GM21528 (cell line): ENCODE results near the gene SLIT1.

ENCODE experiments used
- ATAC-seq: cut with Tn5 transposase; IDR thresholded peaks from one replicate; pipeline ENCODE4 v1.9.1; 2021; ENCODE audit warnings: mild to moderate bottlenecking, moderate library complexity; ENCODE audit not compliant: unreplicated experiment, low FRiP score

SLIT1 gene

DNA sequence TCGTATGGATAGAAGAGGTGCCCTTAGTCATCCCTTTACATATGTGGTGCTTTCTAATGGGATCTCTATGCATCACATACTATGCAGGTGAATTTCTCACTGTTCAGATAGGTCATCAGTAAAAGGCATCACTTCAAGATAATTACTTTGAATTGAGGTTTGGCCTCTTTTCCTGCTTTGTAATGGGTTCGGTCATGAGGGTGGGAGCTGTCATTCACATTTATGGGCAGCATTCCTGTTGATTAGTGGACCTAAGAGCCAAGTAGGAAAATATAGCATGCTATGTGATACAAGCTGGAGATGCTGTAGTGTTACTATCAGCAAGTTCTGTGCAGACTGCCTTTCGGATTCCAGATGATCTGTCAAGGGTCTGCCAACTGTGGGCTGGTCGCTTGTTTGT, 197.3 kb downstream of the SLIT1 start:
- ATAC-seq = no peak

DNA sequence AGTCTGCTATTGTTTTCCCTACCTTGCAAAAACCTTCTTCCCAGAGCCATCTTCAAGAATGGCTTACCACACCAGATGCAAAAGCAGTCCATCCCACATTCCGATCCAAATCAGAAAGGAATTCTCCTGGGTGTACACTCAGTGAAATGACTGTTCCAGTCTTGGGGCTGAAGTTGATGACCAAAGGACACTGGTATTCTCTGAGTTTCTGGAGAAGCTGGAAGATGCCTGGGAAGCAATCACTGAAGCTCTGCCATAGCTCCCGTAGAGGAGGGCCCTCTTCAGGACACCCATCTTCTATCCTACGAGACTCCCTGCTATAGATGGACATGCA, 197.9 kb downstream of the SLIT1 start:
- ATAC-seq = no peak

DNA sequence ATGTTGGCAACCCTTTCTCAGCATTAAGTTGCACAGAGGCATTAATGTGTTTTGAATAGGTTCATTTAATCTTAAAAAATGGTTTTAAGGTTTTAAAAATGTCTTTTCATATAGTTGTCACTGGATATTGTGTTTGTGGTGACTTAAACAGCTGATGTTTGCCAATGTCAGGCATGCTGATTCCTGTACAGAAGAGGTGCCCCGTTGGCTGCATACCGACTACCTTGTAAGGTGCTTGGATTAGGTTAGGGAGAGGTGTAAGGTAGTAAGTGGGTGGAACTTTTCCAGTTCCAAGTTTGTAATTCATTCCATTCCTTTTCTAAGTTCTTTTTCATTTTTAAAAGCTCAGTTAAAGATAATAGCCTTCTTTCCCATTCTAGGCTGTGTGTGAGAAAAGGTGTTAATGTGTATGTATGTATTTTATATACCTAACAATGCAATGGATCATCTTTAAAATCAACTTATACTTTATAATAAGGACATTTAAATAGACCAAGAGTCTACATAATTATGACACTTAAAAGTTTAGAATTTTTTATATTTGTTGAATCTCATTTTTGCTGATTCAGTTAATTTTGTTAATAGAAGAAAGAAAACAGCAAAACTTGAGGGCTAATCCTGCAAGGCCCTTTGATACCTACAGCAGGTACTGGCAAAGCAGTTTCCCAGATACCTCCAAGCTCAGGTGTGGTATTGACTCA, 198.5 kb downstream of the SLIT1 start:
- ATAC-seq = no peak

DNA sequence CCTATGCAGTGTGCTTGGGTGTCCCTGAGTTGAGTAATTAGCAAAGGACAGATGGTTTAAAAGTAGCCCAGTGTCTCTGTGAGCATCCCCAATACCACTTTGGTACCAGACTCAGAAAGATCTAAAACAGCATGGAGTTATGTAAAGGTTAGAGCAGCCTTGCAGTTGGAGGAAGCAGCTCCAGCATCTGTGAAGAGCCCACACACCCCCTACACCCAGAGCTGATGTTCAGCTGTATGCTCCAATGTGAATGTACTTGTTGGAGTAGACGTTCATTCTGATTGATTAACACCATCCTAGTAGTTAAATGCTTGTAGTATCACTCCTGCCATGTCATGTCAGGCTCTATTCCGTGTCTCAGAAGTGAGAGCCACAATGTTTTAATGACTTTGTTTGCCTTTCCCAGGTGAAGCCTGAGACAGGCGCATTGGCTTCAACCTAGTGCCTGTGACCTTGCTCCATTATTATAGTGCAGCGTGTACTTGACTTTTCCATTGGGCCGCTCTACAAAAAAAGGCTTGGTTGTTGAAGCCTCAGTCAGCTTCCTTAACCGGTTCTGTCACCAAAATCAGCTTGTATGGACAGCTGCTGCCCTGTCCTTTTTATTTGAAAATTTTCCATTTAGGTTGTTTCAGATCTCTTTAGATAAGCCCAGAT, 199.4 kb downstream of the SLIT1 start:
- ATAC-seq = no peak

DNA sequence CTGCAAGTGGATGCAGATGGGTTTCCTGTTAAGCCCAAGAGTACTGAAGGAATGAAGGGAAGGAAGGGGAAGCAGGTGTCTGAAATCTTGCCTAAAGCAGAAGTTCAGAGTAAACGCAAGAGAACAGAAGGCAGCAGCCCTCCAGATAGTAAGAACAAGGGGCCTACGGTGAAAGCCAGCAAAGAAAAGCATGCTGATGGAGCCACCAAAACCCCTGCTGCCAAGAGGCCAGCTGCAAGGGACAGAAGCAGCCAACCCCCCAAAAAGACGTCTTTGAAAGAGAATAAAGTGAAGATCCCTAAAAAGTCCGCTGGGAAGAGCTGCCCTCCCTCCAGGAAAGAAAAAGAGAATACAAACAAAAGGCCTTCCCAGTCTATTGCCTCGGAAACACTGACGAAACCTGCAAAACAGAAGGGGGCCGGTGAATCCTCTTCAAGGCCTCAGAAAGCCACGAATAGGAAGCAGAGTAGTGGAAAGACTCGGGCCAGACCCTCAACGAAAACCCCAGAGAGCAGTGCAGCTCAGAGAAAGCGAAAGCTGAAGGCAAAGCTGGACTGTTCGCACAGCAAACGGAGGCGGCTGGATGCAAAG, 201.1 kb downstream of the SLIT1 start:
- ATAC-seq = no peak

DNA sequence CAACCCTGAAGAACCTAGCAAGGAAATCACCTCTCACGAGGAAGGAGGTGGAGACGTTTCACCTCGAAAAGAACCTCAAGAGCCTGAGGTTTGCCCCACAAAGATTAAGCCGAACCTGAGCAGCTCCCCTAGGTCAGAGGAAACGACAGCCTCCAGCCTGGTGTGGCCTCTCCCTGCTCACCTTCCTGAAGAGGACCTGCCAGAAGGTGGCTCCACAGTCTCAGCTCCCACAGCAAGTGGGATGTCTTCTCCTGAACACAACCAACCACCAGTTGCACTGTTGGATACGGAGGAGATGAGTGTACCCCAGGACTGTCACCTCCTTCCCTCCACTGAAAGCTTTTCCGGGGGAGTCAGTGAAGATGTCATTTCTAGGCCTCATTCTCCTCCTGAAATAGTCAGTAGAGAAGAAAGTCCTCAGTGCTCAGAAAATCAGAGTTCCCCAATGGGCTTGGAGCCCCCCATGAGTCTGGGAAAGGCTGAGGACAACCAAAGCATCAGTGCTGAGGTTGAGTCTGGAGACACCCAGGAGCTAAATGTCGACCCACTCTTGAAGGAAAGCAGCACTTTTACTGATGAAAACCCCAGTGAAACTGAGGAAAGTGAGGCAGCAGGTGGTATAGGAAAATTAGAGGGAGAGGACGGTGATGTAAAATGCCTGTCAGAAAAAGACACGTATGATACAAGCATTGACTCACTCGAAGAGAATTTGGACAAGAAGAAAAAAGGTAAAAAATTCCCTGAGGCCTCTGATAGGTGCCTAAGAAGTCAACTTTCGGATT, 203.4 kb downstream of the SLIT1 start:
- ATAC-seq = no peak

DNA sequence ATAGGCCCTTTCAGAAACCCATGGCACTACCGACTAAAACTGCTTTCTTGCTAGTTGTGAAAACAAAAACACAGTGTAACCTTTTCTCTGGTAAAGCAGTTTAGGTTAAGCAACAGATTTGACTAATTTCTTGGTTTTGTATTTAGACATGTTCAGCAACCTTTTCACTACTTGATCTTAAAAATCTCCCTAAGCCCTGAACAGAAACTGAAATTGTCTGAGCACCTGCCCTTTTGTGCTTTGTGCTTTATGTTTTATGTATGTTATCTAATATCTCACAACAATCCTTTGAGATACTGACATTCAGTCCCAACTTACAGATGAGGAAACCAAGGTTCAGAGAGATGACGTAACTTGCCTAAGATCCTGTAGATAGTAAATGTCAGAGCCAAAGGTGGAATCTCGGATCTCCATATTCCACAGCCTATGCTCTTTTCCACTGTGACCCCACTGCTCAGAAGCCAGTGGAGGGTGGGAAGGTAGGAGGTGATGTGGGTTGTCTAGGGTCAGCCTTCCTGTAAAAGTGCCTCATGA, 207.1 kb downstream of the SLIT1 start:
- ATAC-seq = peak; percentile 74

DNA sequence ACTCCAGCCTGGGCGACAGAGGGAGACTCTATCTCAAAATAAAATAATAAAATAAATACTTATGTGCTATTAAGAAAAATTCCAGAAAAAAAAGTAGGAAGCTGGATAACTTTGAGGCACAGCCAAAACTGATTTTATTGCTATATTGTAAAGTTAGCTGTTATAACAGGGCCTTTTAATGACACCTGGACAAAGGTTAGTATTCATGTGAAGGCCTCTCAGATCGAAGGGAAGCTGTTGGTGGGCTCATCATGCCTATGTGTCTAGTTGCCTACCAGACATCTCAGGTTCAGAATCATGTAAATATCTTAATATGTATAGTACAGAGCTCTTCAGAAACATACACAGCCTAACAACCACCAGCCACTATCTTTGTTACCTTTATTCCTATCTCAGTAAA, 210.6 kb downstream of the SLIT1 start:
- ATAC-seq = no peak

DNA sequence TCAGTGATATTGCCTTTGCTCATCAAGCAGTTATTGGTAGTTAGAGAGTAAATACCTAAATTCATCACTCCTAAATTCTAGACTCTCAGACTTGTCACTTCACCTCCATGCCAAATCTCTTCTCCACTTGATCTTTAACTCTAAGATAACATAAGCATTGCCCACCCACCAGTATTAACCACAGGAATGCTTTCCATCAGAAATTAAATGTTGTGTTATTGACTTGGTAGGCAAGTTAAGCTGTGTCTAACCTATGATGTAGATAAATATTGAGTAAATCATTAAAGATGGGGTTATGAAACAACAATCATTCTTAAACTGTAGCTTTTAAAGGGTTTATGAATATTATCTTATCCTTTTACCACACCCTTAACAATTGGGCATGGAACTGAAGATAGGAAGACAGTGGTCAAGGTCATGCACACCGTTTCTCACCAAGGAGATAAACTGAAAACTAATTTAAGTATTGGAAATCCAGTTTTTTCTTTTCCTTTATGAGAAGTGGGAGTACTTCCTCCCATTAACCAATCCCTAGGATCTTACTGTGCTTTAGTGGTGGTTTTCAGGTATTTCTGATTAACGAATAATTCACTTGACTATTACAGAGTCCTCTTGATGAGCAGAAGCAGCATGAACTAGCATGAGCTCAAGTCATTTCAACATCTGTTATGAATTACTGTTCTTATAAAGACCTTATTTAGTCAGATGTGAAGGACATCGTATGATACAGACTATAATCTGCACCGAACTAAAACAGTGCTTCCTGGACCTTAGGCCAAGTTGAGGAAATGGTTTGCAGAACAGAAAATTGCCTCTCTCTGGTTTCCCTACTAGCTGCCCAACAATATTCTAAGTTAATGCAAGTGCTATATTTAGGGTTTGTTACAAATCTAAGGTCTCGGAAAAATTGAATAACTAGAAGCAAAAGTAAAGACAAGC, 211.7 kb downstream of the SLIT1 start:
- no peak for ATAC-seq

DNA sequence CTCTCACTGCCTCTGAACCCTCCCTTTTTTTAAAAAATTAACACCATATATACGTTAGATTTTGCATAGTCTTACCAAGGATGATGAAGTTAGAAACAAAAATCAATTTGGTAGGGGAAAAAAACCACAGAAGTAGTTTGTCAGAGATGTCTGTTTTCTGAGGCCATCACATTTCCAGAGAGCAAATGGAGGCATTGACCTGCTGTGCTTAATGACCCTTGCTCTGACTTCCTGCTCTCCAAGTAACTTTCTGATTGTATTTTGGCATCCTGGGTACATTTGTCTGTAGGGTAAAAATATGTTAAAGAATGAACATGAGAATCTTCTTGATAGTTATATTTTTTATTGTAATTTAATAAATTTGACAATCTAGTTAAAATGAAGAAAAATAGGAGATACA, 213.5 kb downstream of the SLIT1 start:
- no peak for ATAC-seq

DNA sequence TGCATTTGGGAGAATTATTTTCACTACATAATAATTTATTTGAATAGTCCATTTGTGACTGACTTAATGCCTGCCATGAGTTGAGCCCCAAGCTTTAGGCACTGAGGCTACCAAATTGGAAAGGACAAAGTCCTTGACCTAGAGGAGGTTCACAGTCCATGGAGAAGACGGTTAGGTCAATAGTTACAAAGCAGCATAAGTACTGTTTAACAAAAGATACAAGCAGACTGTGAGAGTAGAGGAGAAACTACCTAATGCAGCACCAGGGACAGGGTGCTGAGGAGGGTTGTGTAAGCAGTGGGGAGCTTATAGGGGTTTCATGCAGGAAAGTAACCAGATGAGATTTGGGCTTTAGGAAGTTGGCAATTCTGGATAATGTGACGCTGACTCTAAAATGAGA, 214.4 kb downstream of the SLIT1 start:
- ATAC-seq = no peak

DNA sequence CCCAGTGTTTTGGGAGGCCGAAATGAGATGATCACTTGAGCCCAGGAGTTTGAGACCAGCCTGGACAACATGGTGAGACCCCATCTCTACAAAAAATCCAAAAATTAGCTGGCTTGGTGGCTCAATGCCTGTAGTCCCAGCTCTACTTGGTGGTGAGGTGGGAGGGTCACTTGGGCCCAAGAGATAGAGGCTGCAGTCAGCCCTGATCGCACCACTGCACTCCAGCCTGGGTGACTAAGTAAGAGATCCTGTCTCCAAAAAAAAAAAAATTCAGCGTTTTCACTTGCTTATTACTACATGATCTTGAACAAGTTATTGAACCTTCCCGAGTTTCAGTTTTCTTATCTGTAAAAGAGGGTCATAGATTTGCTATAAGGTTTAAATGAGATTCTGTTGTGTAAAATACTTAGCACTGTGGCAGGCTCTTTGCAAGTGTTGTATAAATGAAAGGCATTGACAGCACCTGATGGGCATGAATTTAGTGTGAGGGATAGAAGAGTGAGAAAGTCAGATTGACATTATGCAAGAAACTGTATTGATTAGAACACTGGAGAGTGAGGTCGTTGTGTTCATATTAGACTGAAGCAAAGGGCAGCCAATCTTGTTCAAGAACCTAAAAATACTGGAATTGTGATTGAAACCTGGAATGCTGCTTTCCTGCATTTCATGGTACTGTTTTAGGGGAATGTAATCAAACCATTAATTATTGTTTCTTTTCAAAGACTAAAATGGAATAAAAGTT, 216.9 kb downstream of the SLIT1 start:
- ATAC-seq = no peak

DNA sequence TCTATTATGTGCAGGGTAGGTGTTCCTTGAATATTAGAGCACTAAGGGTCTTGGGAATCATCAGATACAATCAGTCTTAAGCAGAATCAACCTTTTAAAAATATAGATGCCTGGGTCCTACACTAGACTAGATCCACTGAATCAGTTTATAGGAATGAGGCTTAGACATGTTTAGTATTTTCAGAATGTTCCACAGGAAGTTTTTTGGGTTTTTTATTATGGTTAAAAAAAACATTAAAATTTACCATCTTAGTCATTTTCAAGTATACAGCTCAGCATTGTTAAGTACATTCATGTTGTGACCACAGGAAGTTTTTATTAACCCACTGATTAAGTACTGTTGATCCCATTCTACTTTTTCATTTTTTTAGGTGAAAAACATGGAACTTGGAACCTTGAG, 217.9 kb downstream of the SLIT1 start:
- no peak for ATAC-seq

DNA sequence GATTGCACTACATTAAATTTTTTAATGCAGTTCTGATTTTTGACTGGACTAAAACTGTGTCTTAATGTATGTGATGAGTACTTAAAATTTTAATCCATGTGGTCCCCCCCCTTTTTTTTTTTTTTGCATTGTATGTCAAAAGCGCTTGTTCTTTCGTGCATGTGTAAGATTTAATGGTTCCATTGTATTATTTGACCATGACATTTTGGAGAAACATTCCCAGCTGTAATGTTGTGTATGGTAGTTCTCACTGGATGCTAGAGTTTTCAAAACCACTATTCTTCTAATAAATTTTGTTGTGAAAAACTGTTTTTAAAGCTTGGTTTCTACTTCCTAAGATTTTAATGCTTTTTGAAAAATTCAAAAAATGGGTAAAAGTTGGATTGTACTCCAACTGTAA, 221.6 kb downstream of the SLIT1 start:
- no peak for ATAC-seq

DNA sequence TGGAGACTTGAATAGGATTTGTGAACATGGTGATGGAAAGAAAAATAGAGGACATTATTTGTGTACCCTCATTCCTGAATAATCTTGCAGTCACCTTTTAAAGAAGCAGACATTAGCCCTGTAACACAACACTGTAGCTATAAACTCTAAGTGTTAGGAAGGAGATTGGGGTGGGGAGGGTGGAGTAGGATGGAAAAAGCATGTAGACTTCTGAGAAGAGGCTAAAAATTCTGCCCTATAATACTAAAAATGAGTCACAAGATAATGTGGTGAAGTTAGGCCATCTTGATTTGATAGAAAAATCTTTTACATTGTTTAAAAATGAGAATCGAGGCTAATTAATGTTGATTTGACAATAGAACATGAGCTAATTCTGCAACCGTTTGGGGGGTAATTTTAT, 224.9 kb downstream of the SLIT1 start:
- no peak for ATAC-seq

DNA sequence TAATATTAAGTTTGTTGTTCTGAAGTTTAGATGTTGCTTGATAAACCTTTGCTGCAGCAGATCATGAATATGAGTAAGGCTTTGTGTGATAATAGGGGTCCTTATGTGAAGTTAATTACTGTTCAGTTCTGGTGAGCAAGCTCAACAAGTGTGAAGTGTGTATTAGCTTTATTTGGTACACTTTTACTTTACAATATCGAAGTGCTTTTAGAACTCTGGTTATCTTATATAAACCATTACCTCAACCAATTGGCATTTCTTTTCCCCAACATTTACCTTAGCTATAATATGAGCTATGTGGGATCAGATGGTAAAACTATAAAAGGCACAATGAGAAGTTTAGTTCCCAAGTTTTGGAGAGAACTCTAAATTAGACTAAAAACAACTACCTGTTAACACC, 226.0 kb downstream of the SLIT1 start:
- ATAC-seq = no peak

DNA sequence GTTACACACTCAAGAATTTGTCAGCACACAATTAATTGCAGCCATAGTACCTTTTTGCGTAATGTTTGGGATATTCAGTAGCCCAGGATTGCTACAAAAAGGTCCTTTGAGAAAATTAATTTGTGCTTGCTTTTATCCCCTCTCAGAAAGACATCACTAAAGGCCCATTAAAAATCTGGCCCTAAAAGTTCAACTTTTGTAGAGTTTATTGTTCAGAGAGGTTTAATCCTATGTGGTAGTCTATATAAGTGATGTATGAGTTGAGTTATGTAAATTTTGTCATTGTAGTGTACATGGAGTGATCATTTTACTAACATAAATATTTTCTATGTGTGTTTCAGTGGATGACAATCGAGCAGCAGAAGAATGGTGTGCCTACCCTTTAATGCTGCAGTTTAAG, 227.7 kb downstream of the SLIT1 start:
- no peak for ATAC-seq

DNA sequence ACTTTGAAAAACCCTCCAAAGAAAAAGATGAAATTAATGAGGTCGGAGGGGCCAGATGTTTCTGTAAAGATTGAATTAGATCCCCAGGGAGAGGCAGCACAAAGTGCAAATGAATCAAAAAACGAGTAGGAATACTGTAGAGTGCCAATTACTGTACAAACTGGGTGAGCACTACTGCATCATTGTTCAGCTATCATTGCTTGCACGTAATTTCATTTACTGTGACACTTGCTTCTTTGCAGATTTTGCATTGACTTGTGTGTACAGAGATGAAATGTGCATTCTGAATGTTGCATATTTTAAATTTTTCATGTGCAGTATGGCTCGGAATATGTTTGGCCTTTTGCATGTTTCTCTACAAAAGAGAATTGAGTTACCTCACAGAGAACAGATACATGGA, 230.0 kb downstream of the SLIT1 start:
- no peak for ATAC-seq

DNA sequence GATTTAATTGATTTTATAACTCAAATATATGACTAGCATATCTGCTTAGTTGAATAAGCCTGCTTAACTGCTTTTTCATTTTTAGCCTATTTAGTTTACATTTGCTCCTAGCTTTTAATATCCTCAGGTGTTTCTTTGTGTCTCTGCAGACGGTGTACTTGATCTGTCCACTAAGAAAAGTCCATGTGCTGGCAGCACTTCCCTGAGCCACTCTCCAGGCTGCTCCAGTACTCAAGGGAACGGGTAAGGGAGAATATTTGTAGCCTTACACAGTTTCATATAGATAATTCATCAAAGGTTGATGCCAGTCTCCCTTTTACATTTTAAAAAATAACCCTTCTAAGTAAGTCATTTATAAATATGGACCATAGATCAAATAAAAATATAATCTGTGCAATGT, 233.8 kb downstream of the SLIT1 start:
- ATAC-seq = no peak
